Activated CD4-positive, alpha-beta T cell treated with anti-CD3 and anti-CD28 coated beads, Interleukin-2, amount 10 ng/mL, durations not matched to agents 7 days and 5 days (primary cell): ENCODE data around the gene PRR13. TPM values are rescaled to one million over a fixed set of nuclear protein-coding genes. Genes with fewer than 3 reads are reported as not detected.
"Not testable (repeated sequence)": the region's sequence is repeated elsewhere in the genome, so short reads cannot be mapped to it uniquely, and the experiment has no call there.

Source experiments
- CTCF ChIA-PET: fragments of 350-600 bp; sonication (Branson Sonifier 250); formaldehyde crosslinking; loops from one replicate; lab custom pipeline; 2021; ENCODE audit warnings: antibody characterized with exemption; lab: Charles Lee
- POLR2A ChIA-PET: fragments of 350-600 bp; sonication (Branson Sonifier 250); formaldehyde crosslinking; loops from one replicate; lab custom pipeline; 2021; ENCODE audit warnings: antibody characterized with exemption; lab: Charles Lee
- DNase-seq: peaks from one replicate; pipeline ENCODE4 v3.0.0-alpha.2; 2020
- H3K27ac Mint-ChIP-seq: one replicate; pipeline ENCODE4 v1.8.0; 2021; ENCODE audit warnings: mild to moderate bottlenecking, moderate library complexity, mixed read lengths
- H3K27me3 Mint-ChIP-seq: one replicate; pipeline ENCODE4 v1.8.0; 2021; ENCODE audit warnings: mixed read lengths
- H3K36me3 Mint-ChIP-seq: one replicate; pipeline ENCODE4 v1.8.0; 2021; ENCODE audit warnings: low read depth, mixed read lengths
- H3K4me1 Mint-ChIP-seq: one replicate; pipeline ENCODE4 v1.8.0; 2021; ENCODE audit warnings: mixed read lengths
- H3K4me3 Mint-ChIP-seq: one replicate; pipeline ENCODE4 v1.8.0; 2021; ENCODE audit warnings: mild to moderate bottlenecking, moderate library complexity, mixed read lengths
- H3K9me3 Mint-ChIP-seq: one replicate; pipeline ENCODE4 v1.8.0; 2021; ENCODE audit warnings: mixed read lengths
- total RNA-seq, 2 experiments: library from RNA; stranded (reverse); gene quantifications; one replicate each; pipeline ENCODE4 v1.2.3, GENCODE V29; 2021

Gene PRR13
- total RNA-seq, 2 experiments from 2014 or later: 223 to 229 TPM

DNA sequence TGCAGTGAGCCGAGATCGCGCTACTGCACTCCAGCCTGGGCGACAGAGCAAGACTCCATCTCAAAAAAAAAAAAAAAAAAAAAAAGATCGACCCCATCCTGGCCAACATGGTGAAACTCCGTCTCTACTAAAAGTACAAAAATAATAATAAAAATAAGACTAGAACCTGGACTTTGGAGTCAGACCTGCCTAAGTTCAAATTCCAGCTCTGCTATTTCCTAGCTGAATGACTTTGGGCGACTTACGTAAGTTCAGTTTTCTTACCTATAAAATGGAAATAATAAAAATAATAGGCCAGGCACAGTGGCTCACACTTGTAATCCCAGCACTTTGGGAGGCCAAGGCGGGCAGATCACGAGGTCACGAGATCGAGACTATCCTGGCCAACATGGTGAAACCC lies 19.3 kb upstream of the PRR13 start:
- DNase-seq, H3K36me3 Mint-ChIP-seq, H3K27ac Mint-ChIP-seq, H3K4me3 Mint-ChIP-seq, H3K9me3 Mint-ChIP-seq, POLR2A ChIA-PET, H3K27me3 Mint-ChIP-seq: not testable (repeated sequence)
- CTCF ChIA-PET: interaction anchor here (0.6 to 3.8 kb wide), 5 partner anchors 47 to 101 kb away, joined by 3 to 16 read pairs (median 7); partner anchors contain the start of gene AAAS
- peaks cover 22% of the 10 kb centered on the region for H3K4me1 Mint-ChIP-seq

DNA sequence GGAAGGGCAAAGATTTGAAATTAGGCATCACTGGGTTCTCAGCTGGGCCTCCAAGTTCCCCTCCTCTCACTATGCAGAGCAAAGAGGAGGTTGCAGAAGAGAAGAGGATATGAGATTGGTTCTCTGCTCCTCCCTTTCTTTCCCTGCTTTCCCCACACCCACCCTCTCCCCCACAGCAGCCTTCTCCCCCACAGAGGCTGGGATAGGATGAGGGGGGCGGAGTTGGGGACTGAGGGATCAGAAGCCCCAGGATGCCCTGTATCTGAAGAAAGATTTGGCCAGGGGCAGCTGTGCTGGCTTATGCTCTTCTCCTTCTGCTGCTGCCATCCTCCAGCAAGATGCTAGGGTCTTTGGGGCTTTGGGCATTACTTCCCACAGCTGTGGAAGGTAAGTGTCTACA lies 17.9 kb upstream of the PRR13 start, which contains the start of gene AMHR2:
Gene AMHR2 (plus strand): TSS at position 259 of the 400 bp plus-strand sequence. CDS start 80 bp downstream, at position 339.
- Mint-ChIP-seq H3K27me3 (no peaks in the 10 kb centered on the region), H3K9me3 (no peaks in the 10 kb centered on the region), H3K4me3 (no peak within 1 kb of the TSS), H3K4me1 (peaks cover 19% of the 10 kb centered on the region), H3K27ac (no peak within 1 kb of the TSS), H3K36me3 (no peaks in the 10 kb centered on the region)
- POLR2A ChIA-PET: no interaction called here
- CTCF ChIA-PET: interaction anchor here (0.7 to 3.8 kb wide), 4 partner anchors 40 to 102 kb away, joined by 4 to 16 read pairs (median 6); partner anchors contain the start of gene AAAS
- no peak for DNase-seq

DNA sequence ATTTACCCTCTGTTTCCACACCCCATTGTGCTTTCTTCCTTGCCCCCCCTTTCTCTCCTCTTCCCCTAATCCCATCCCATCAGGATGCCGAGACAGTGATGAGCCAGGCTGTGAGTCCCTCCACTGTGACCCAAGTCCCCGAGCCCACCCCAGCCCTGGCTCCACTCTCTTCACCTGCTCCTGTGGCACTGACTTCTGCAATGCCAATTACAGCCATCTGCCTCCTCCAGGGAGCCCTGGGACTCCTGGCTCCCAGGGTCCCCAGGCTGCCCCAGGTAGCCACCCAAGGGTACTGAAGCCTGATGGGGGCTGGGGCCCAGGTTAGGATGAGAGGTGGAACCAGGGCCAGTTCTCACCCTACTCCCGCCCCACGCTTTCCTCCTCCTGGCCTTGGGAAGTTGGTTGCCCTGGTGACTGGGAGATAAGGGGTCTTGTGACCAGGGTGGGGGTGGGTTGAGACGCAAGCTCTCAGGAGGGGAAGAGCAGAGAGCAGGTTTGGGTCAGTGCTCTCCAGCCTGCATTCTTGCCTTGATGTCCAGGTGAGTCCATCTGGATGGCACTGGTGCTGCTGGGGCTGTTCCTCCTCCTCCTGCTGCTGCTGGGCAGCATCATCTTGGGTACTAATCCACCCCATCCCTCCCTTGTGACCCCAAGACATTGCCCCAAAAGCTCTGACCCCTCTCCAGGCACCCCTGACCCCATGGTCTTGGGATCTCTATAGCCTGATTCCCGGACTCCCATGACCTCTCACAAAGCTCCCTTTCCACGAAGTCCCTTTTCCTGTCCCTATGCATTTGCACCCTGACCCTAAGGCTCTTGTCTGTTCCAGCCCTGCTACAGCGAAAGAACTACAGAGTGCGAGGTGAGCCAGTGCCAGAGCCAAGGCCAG lies 16.7 kb upstream of the PRR13 start:
- H3K9me3 Mint-ChIP-seq: no peaks in the 10 kb centered on the region
- CTCF ChIA-PET: interaction anchor here (1.0 to 3.8 kb wide), 7 partner anchors 72 to 183 kb away, joined by 3 to 16 read pairs (median 5); partner anchors contain the start of genes AAAS and SP7
- peaks cover 15% of the 10 kb centered on the region for H3K4me1 Mint-ChIP-seq
- POLR2A ChIA-PET: no interaction called here
- H3K4me3 Mint-ChIP-seq: no peak overlapping the region
- H3K27ac Mint-ChIP-seq: no peak overlapping the region
- DNase-seq: no peak
- no peaks in the 10 kb centered on the region for H3K27me3 Mint-ChIP-seq
- H3K36me3 Mint-ChIP-seq: no peaks in the 10 kb centered on the region

DNA sequence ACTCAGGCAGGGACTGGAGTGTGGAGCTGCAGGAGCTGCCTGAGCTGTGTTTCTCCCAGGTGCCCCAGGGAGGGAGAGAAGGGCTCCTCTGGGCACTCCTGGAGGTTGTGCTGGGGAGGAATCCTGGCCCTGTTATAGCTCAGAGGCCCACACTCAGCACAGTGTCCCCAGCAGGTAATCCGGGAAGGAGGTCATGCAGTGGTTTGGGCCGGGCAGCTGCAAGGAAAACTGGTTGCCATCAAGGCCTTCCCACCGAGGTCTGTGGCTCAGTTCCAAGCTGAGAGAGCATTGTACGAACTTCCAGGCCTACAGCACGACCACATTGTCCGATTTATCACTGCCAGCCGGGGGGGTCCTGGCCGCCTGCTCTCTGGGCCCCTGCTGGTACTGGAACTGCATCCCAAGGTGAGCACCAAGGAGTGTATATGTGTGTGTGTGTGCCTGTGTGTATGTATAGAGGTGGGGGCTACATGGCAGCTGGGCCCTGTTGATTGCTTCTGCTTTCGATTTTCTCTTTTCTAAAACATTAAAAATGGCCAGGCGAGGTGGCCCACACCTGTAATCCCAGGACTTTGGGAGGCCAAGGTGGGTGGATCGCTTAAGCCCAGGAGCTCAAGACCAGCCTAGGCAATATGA lies 15.9 kb upstream of the PRR13 start:
- Mint-ChIP-seq H3K27ac (no peak overlapping the region), H3K9me3 (no peaks in the 10 kb centered on the region), H3K36me3 (no peaks in the 10 kb centered on the region), H3K4me1 (peaks cover 14% of the 10 kb centered on the region), H3K27me3 (no peaks in the 10 kb centered on the region), H3K4me3 (no peak overlapping the region)
- POLR2A ChIA-PET: no interaction called here
- CTCF ChIA-PET: interaction anchor here (1.0 to 3.8 kb wide), 6 partner anchors 72 to 184 kb away, joined by 3 to 16 read pairs (median 4); partner anchors contain the start of genes AAAS and SP7
- DNase-seq: no peak

DNA sequence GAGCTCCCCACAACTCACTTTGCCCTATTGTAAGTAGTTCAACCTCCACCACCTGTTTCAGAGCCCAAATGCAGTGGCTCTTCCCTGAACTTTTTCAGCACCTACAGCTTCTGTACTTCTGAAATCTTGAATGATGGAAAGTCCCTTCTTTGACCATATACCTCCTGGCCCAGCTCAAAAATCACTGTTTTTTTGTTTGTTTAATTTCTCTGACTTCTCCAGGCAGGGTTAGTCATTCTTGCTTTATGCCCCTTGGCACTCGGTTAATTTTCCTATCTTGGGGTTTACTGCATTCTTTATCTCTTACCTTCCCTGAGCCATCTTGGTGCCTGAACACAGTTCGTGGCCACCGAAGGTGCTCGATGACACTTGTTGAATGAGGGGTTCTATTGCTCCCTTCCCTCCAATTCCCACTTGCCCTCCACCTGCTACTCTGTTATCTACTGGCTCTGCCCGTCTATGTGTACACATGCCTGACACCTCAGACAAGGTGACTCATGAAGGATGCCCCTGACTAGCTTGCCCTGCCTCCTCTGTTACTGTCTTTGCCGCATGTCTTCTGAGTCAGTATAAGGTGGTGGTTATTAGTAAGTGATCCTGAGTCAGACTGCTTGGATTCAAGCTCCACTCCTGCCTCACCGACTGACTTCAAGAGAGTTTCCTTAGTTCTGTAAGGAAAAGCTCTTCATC lies 13.5 kb upstream of the PRR13 start:
- Mint-ChIP-seq H3K27ac (no peak overlapping the region), H3K27me3 (peaks cover 2% of the 10 kb centered on the region), H3K4me1 (peaks cover 6% of the 10 kb centered on the region), H3K36me3 (no peaks in the 10 kb centered on the region), H3K9me3 (no peaks in the 10 kb centered on the region), H3K4me3 (no peak overlapping the region)
- DNase-seq: no peak
- POLR2A ChIA-PET: interaction anchor here (0.6 kb wide), 1 partner anchor 46 kb away, joined by 3 read pairs; no protein-coding TSS in a partner anchor
- CTCF ChIA-PET: interaction anchor here (0.5 to 1.7 kb wide), 9 partner anchors 9 to 558 kb away, joined by 3 to 7 read pairs (median 3); partner anchors contain the start of gene PRR13

DNA sequence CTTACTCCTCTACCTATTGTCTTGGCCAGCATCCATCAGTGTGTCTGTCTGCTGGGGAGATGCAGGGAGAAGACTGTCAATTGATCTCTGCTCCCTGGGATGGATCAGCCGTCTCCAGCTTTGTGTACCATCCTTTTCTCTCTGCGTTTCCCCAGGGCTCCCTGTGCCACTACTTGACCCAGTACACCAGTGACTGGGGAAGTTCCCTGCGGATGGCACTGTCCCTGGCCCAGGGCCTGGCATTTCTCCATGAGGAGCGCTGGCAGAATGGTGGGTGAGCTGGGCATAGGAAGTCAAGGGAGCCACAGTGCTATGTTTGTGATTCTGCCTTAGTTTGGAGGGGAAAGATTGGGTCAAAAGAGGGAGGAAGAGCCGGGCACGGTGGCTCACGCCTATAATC lies 12.8 kb upstream of the PRR13 start:
- Mint-ChIP-seq H3K27me3 (peaks cover 2% of the 10 kb centered on the region), H3K27ac (no peak overlapping the region), H3K9me3 (no peaks in the 10 kb centered on the region), H3K4me3 (no peak overlapping the region), H3K36me3 (no peaks in the 10 kb centered on the region), H3K4me1 (peaks cover 6% of the 10 kb centered on the region)
- ChIA-PET CTCF (interaction anchor here (0.5 to 1.7 kb wide), 5 partner anchors 8 to 559 kb away, joined by 3 to 7 read pairs (median 5); partner anchors contain the start of gene PRR13), POLR2A (no interaction called here)
- no peak for DNase-seq

DNA sequence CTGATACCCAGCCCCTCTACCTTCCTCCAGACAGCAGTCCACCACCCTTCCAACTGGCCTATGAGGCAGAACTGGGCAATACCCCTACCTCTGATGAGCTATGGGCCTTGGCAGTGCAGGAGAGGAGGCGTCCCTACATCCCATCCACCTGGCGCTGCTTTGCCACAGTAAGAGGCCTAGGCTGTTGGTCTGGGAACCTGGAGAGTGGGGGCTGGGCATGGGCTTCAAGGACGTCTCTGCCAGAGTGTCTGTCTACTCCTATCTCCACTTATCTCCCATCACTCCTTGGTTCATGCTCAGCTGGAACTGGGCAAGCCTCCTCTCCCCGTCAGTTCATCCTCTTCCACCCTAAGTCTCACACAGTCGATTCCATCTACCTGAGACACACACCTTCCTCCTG lies 11.4 kb upstream of the PRR13 start:
- H3K4me1 Mint-ChIP-seq: peaks cover 6% of the 10 kb centered on the region
- POLR2A ChIA-PET: no interaction called here

DNA sequence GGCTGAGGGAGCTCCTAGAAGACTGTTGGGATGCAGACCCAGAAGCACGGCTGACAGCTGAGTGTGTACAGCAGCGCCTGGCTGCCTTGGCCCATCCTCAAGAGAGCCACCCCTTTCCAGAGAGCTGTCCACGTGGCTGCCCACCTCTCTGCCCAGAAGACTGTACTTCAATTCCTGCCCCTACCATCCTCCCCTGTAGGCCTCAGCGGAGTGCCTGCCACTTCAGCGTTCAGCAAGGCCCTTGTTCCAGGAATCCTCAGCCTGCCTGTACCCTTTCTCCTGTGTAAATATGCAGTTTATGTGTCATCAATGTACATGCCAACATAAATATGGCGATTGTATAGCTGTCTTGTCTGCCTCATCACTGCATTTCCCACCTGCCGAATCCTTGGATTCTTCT lies 10.3 kb upstream of the PRR13 start:
- no peak overlapping the region for H3K27ac Mint-ChIP-seq
- no peak overlapping the region for H3K4me3 Mint-ChIP-seq
- peaks cover 2% of the 10 kb centered on the region for H3K27me3 Mint-ChIP-seq
- no peak for DNase-seq
- CTCF ChIA-PET: interaction anchor here (0.9 to 1.6 kb wide), 4 partner anchors 14 to 108 kb away, joined by 3 to 6 read pairs (median 4); no protein-coding TSS in a partner anchor
- peaks cover 6% of the 10 kb centered on the region for H3K4me1 Mint-ChIP-seq
- no peaks in the 10 kb centered on the region for H3K36me3 Mint-ChIP-seq
- no peaks in the 10 kb centered on the region for H3K9me3 Mint-ChIP-seq
- POLR2A ChIA-PET: no interaction called here

More for the DNA sequence above, 11.4 kb upstream of the PRR13 start:
- Mint-ChIP-seq H3K9me3 (no peaks in the 10 kb centered on the region), H3K27me3 (peaks cover 2% of the 10 kb centered on the region), H3K4me3 (no peak overlapping the region), H3K27ac (no peak overlapping the region), H3K36me3 (no peaks in the 10 kb centered on the region)
- DNase-seq: no peak
- CTCF ChIA-PET: interaction anchor here (0.6 to 1.6 kb wide), 3 partner anchors 10 to 85 kb away, joined by 3 to 6 read pairs (median 5); no protein-coding TSS in a partner anchor

DNA sequence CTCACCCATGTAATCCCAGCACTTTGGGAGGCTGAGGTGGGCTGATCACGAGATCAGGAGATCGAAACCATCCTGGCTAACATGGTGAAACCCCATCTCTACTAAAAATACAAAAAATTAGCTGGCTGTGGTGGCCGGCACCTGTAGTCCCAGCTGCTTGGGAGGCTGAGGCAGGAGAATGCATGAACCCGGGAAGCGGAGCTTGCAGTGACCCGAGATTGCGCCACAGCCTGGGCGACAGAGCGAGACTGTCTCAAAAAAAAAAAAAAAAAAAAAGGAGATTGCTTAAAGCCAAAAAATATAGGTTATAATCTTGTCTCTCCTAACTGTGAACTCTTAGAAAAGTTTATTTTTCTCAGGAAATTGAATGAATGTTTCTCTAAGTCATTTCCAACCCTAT lies 6.2 kb upstream of the PRR13 start:
- H3K9me3 Mint-ChIP-seq, POLR2A ChIA-PET, DNase-seq, H3K36me3 Mint-ChIP-seq, H3K27ac Mint-ChIP-seq, H3K27me3 Mint-ChIP-seq, H3K4me3 Mint-ChIP-seq, H3K4me1 Mint-ChIP-seq: not testable (repeated sequence)
- CTCF ChIA-PET: interaction anchor here (1.4 kb wide), 1 partner anchor 29 kb away, joined by 3 read pairs; no protein-coding TSS in a partner anchor

DNA sequence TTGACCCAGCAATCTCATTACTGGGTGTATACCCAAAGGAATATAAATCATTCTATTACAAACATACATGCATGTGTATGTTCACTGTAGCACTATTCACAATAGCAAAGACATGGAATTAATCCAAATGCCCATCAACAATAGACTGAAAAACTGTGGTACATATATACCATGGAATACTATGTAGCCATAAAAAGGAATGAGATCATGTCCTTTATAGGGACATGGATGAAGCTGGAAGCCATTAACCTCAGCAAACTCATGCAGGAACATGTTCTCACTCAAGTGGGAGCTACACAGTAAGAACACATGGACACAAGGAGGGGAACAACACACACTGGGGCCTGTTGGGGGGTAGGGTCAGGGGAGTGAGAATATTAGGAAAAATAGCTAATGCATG lies 2.0 kb upstream of the PRR13 start:
- Mint-ChIP-seq H3K36me3 (peaks cover 15% of the 10 kb centered on the region), H3K4me1 (peaks cover 28% of the 10 kb centered on the region)
- H3K27ac Mint-ChIP-seq, DNase-seq, H3K9me3 Mint-ChIP-seq, POLR2A ChIA-PET, H3K27me3 Mint-ChIP-seq, H3K4me3 Mint-ChIP-seq: not testable (repeated sequence)
- CTCF ChIA-PET: interaction anchor here (0.6 to 1.1 kb wide), 4 partner anchors 9 to 118 kb away, joined by 3 to 4 read pairs (median 4); partner anchors contain the start of gene AAAS

DNA sequence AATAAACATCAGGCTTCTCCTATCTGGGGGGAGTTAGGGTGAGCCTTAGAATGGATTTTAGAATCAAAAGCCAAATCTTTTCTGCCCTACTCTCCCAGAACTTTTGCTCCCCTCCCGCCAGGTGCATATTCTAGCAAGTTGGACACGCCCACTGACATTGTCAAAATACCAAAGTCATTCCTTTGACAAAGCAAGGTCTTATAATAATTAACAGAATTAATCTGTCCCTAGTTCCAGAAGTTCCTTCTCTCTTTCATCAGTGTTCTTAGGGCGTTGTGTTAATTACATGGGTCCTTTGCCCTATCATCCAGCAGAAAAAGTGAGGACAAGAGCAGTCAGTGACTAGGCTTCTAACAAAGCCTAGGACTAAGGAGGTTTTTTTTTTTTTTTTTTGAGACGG lies 2.4 kb downstream of the PRR13 start:
- Mint-ChIP-seq H3K36me3 (peaks cover 44% of the 10 kb centered on the region), H3K9me3 (no peaks in the 10 kb centered on the region), H3K27me3 (no peaks in the 10 kb centered on the region), H3K4me1 (peaks cover 44% of the 10 kb centered on the region), H3K27ac (no peak overlapping the region), H3K4me3 (peak overlapping the region; percentile 3)
- CTCF ChIA-PET: no interaction called here
- DNase-seq: no peak
- POLR2A ChIA-PET: no interaction called here
